Smooth muscle cell (in vitro differentiated cells): ENCODE measurements around the gene SEMA3G. TPM values are rescaled to one million over a fixed set of nuclear protein-coding genes. Genes with fewer than 3 reads are reported as not detected.

Experiments
- DNase-seq: peaks from one replicate; lab custom pipeline; 2025; ENCODE audit not compliant: unreplicated experiment; lab: John Stamatoyannopoulos, UW
- H2AFZ ChIP-seq: fragments of 200-600 bp; sonication (generic); 2 replicates; pipeline ENCODE4 v1.6.0; 2016; ENCODE audit warnings: antibody characterized with exemption, low read depth, mild to moderate bottlenecking
- H3F3A ChIP-seq: fragments of 200-600 bp; sonication (generic); 2 replicates; pipeline ENCODE4 v1.6.0; 2017; ENCODE audit warnings: antibody characterized with exemption, low read depth
- H3K27ac ChIP-seq: fragments of 200-600 bp; sonication (generic); 2 replicates; pipeline ENCODE4 v1.5.1; 2016; ENCODE audit warnings: low read depth, mild to moderate bottlenecking
- H3K27me3 ChIP-seq: fragments of 200-600 bp; sonication (generic); 2 replicates; pipeline ENCODE4 v1.6.1; 2016; ENCODE audit warnings: low read depth, mild to moderate bottlenecking
- H3K36me3 ChIP-seq: fragments of 200-600 bp; sonication (generic); 2 replicates; pipeline ENCODE4 v1.5.1; 2016; ENCODE audit warnings: low read depth
- H3K4me1 ChIP-seq: fragments of 200-600 bp; sonication (generic); 2 replicates; pipeline ENCODE4 v1.5.1; 2016; ENCODE audit warnings: low read depth
- H3K4me2 ChIP-seq: fragments of 200-600 bp; sonication (generic); 2 replicates; pipeline ENCODE4 v1.6.0; 2016; ENCODE audit warnings: mild to moderate bottlenecking
- H3K4me3 ChIP-seq: fragments of 200-600 bp; sonication (generic); 2 replicates; pipeline ENCODE4 v1.5.1; 2016; ENCODE audit warnings: mild to moderate bottlenecking
- H3K79me2 ChIP-seq: fragments of 200-600 bp; sonication (generic); 2 replicates; pipeline ENCODE4 v1.6.0; 2016; ENCODE audit warnings: low read depth, mild to moderate bottlenecking
- H3K9ac ChIP-seq: fragments of 200-600 bp; sonication (generic); 2 replicates; pipeline ENCODE4 v1.6.0; 2016; ENCODE audit warnings: low read depth
- H3K9me3 ChIP-seq: fragments of 200-600 bp; sonication (generic); replicated peaks from 2 replicates; pipeline ENCODE4 v1.5.1; 2016; ENCODE audit warnings: low read depth
- H4K20me1 ChIP-seq: fragments of 200-600 bp; sonication (generic); 2 replicates; pipeline ENCODE4 v1.6.0; 2016; ENCODE audit warnings: low read depth
- WGBS: methylation state at CpG from one replicate; pipeline ENCODE4 v1.1.7; 2016; ENCODE audit warnings: low lambda C conversion rate; 5-methylcytosine and 5-hydroxymethylcytosine counted together
- polyA plus RNA-seq: library from polyadenylated mRNA; unstranded; fragments of >200 nt; fragmentation: Nextera tagmentation; extraction: Ambion mirVana; gene quantifications from 2 replicates; pipeline ENCODE4 v1.2.1, GENCODE V29; 2016
- total RNA-seq: library from RNA; depleted of rRNA; stranded (reverse); fragments of >200 nt; gene quantifications from 2 replicates; pipeline ENCODE4 v1.2.3, GENCODE V29; 2014
- TF ChIP-seq, protein P1 (sequence below): fragments of 200-600 bp; sonication (generic); IDR thresholded peaks from 2 replicates; pipeline ENCODE4 v1.5.1; 2017; ENCODE audit warnings: borderline replicate concordance, mild to moderate bottlenecking, antibody characterized with exemption; ENCODE audit not compliant: insufficient read depth, poor library complexity, severe bottlenecking

Gene SEMA3G
- total and polyA plus RNA-seq, 2 experiments from 2014 or later, result 0.09 TPM

DNA sequence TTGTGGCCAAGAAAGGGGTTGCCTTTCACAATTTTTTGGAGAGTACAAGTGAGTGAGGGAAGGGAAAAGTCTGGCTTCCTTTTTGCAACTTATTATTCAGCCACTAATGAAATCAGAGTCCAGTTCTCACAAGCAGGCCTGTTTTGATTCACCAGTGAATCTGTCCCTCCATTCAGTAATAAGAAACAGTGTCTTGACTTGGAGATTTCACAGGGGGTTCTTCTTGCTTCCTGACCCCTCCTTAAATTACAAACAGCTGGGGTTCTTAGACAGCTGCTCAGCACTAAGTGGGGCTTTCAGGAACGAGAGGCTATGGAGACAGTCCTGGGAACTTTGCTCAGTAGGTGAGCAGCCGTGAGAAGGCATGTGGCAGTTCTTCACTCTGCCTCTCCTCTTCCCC lies 24.5 kb downstream of the SEMA3G start:
- WGBS, result 91% methylated on average over 2 of the region's 2 CpGs
- no peak overlapping the region for H3K4me3 ChIP-seq
- H3K9ac ChIP-seq, result no peak overlapping the region
- no peak overlapping the region for H3K4me2 ChIP-seq
- no peak overlapping the region for H3K27ac ChIP-seq
- H2AFZ ChIP-seq, result no peak overlapping the region
- no peaks in the 10 kb centered on the region for H3K27me3 ChIP-seq
- no peaks in the 10 kb centered on the region for H3K9me3 ChIP-seq
- no peaks in the 10 kb centered on the region for H4K20me1 ChIP-seq
- H3K36me3 ChIP-seq, result no peaks in the 10 kb centered on the region
- no peaks in the 10 kb centered on the region for H3K79me2 ChIP-seq
- no peak for DNase-seq
- H3F3A ChIP-seq, result no peaks in the 10 kb centered on the region
- TF ChIP-seq, protein P1, sequence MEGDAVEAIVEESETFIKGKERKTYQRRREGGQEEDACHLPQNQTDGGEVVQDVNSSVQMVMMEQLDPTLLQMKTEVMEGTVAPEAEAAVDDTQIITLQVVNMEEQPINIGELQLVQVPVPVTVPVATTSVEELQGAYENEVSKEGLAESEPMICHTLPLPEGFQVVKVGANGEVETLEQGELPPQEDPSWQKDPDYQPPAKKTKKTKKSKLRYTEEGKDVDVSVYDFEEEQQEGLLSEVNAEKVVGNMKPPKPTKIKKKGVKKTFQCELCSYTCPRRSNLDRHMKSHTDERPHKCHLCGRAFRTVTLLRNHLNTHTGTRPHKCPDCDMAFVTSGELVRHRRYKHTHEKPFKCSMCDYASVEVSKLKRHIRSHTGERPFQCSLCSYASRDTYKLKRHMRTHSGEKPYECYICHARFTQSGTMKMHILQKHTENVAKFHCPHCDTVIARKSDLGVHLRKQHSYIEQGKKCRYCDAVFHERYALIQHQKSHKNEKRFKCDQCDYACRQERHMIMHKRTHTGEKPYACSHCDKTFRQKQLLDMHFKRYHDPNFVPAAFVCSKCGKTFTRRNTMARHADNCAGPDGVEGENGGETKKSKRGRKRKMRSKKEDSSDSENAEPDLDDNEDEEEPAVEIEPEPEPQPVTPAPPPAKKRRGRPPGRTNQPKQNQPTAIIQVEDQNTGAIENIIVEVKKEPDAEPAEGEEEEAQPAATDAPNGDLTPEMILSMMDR, result no peak
- no peaks in the 10 kb centered on the region for H3K4me1 ChIP-seq

DNA sequence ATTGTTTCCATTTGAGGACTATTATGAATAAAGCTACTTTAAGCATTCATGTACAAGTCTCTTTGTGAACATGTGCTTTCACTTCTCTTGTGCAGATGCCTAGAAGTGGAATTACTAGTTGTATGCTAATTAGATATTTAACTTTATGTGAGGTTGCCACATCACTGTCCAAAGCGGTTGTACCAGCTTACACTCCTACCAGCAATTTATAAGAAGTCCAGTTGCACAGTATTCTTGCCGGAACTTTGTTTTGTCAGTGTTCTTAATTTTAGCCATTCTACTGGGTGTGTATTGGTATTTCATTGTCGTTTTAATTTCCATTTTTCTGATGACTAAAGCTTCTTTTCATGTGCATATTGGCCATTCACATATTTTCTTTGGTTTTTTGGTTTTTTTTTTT lies 29.1 kb downstream of the SEMA3G start:
- Histone ChIP-seq H3K36me3 (no peaks in the 10 kb centered on the region), H3K27ac (no peak overlapping the region), H3K27me3 (no peaks in the 10 kb centered on the region), H3K9ac (no peak overlapping the region), H3K9me3 (no peaks in the 10 kb centered on the region), H2AFZ (no peak overlapping the region), H3K4me3 (no peak overlapping the region), H3K79me2 (peaks cover 5% of the 10 kb centered on the region), H4K20me1 (peaks cover 5% of the 10 kb centered on the region), H3K4me1 (peaks cover 12% of the 10 kb centered on the region), H3K4me2 (no peak overlapping the region), H3F3A (no peaks in the 10 kb centered on the region)
- no peak for DNase-seq
- TF ChIP-seq, protein P1, result no peak
- 95% methylated on average over 3 of the region's 3 CpGs for WGBS

DNA sequence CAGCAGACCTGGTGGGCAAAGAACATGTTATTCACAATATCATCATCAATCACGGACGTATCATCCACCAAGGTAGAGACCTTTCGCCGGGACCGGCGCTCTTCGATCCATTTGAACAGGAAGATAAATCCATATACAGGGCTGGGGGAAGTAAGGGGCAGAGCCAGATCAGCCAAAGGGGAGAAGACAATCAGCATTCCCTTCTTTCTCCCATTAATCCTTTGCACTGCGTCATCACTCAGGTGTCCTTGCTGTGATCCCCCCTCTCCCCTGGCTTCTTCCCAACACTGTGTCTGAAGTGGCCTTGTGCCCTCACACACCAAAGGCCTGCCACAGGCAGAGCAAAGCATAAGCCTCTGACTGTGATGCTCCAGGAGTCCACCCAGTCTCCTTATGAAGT lies 36.4 kb downstream of the SEMA3G start:
- H3K4me1 ChIP-seq, result peaks cover 21% of the 10 kb centered on the region
- H3K9me3 ChIP-seq, result no peaks in the 10 kb centered on the region
- WGBS, result 96% methylated on average over 8 of the region's 8 CpGs
- no peaks in the 10 kb centered on the region for H3K27me3 ChIP-seq
- H3K79me2 ChIP-seq, result peaks cover 29% of the 10 kb centered on the region
- peak overlapping the region; percentile 100 for H3K4me2 ChIP-seq
- no peaks in the 10 kb centered on the region for H3F3A ChIP-seq
- DNase-seq, result no peak
- peak overlapping the region; percentile 28 for H3K9ac ChIP-seq
- H3K36me3 ChIP-seq, result no peaks in the 10 kb centered on the region
- peak overlapping the region; percentile 99 for H3K4me3 ChIP-seq
- H2AFZ ChIP-seq, result no peak overlapping the region
- no peak overlapping the region for H3K27ac ChIP-seq
- H4K20me1 ChIP-seq, result peaks cover 5% of the 10 kb centered on the region
- TF ChIP-seq, protein P1, result no peak

DNA sequence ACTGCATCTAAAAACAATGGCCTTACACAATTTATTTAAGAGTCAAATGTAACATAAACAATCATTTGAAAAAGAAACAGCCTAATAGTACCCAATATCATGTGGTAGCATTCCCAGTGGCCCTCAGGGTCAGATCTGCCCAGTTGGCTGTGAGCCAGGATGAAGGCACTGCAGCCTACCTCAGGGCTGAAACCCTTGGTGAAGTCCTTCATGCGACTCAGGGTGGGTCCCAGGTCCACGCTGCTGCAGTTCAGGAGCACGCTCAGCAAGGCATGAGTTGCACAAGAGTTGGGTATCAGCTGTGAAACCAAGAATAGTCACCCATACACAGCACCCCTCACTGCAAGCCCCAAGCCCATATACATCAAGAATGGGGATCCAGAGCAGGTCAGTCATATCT lies 37.1 kb downstream of the SEMA3G start:
- peaks cover 5% of the 10 kb centered on the region for H4K20me1 ChIP-seq
- H3K9me3 ChIP-seq, result no peaks in the 10 kb centered on the region
- no peaks in the 10 kb centered on the region for H3F3A ChIP-seq
- no peak overlapping the region for H3K27ac ChIP-seq
- no peak overlapping the region for H3K4me3 ChIP-seq
- no peak overlapping the region for H2AFZ ChIP-seq
- peaks cover 29% of the 10 kb centered on the region for H3K79me2 ChIP-seq
- no peak overlapping the region for H3K4me2 ChIP-seq
- no peak overlapping the region for H3K9ac ChIP-seq
- peaks cover 21% of the 10 kb centered on the region for H3K4me1 ChIP-seq
- H3K27me3 ChIP-seq, result no peaks in the 10 kb centered on the region
- DNase-seq, result no peak
- TF ChIP-seq, protein P1, result no peak
- no peaks in the 10 kb centered on the region for H3K36me3 ChIP-seq
- 98% methylated on average over 3 of the region's 3 CpGs for WGBS
